AG10803 (cell line): ENCODE measurements around the gene SV2C.
"Not testable (repeated sequence)": the region's sequence is repeated elsewhere in the genome, so short reads cannot be mapped to it uniquely, and the experiment has no call there.

Source experiments
- DNase-seq: peaks from one replicate; pipeline ENCODE4 v3.0.0; 2010; ENCODE audit warnings: low read depth
- H3K4me3 ChIP-seq: 2 replicates; pipeline ENCODE4 v1.5.1; 2011; ENCODE audit warnings: mild to moderate bottlenecking, low read length, control low read depth
- CTCF ChIP-seq: conservative IDR thresholded peaks from 2 replicates; pipeline ENCODE4 v1.5.1; 2011; ENCODE audit warnings: mild to moderate bottlenecking, low read length, control low read depth, inconsistent platforms

Gene SV2C

GRCh38 chr5:76312783-76313182 lies 229.6 kb downstream of the SV2C start:
- no peak overlapping the region for H3K4me3 ChIP-seq
- DNase-seq = no peak

GRCh38 chr5:76314643-76315042 lies 231.5 kb downstream of the SV2C start:
- H3K4me3 ChIP-seq = no peak overlapping the region
- DNase-seq = no peak
- no peak for TF ChIP-seq CTCF

More at GRCh38 chr5:76312783-76313182, 229.6 kb downstream of the SV2C start:
- no peak for TF ChIP-seq CTCF

- H3K4me3 ChIP-seq = no peak overlapping the region
- no peak for TF ChIP-seq CTCF
- no peak for DNase-seq
Measured at GRCh38 chr5:76319673-76320072, 236.5 kb downstream of the SV2C start.

DNA sequence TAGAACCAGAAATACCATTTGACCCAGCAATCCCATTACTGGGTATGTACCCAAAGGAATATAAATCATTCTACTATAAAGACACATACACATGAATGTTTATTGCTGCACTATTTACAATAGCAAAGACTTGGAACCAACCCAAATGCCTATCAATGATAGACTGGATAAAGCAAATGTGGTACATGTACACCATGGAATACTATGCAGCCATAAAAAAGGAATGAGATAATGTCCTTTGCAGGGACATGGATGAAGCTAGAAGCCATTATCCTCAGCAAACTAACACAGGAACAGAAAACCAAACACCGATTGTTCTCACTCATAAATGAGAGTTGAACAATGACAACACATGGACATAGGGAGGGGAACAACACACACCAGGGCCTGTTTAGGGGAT lies 240.3 kb downstream of the SV2C start:
- not testable (repeated sequence) for DNase-seq, H3K4me3 ChIP-seq

- no peak for TF ChIP-seq CTCF
- no peak overlapping the region for H3K4me3 ChIP-seq
- no peak for DNase-seq
Measured at GRCh38 chr5:76325326-76325725, 242.1 kb downstream of the SV2C start.

DNA sequence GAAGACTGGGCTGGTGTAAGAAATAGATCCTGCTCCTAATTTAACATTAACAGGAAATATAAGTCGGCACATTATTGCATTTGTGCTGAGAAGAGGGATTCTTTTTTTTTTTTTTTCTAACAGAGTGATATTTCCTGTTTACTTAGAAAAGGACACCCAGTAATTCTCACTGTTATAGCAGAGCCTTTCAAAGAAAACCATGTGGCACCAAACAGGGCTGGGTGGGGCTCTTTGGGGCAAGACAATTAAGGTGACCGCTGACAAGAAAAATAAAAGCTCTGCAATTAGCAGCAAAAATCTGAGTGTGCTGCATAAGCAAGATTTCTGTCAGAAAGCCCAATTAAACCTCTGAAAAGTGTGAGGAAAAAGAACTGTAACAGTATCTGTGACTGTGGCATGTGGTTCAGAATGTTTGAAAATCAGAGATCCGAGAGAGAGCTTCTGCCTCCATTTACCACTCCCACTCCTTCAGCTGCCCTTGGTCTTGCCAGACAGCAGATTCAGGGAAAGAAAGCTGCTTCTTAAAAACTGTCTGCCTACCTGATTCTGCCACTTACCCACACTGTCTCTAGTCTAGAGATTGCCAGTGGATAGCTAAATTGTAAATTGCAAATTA lies 242.8 kb downstream of the SV2C start:
- TF ChIP-seq CTCF = no peak
- no peak overlapping the region for H3K4me3 ChIP-seq
- DNase-seq = no peak

DNA sequence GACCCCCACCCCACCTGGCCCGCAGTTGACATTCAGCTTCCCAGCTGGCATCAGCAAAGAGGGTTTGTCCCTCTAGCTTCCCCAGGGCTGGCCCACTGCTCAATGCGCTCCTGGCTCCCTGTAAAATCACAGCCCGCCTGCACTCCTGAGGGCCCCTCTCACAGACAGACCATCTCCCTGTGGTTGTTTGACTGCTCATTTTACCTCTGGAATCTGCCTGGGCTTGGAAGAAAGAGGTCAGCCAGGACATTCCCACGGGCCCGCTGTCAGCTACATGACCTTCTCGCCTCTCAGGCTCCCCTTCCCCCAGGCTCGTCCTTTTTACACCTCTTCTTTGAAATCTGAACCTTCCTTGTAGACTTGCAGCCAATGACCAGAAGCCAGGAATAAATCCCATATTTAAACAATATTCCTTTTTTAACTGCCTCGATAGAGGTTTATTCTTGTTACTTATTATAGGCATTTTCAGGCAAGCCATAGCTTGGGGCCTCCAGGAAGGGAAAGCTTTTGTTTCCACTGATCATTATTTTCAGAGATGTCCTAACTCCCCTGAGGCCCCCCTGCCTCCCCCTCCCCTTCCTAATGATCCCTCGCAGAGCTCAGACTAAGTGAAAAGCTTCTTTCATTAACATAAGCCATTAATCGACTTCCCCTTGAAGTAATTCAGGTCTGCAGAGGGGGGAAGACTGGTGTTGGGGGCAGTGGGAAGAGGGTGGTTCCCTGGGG lies 243.6 kb downstream of the SV2C start:
- H3K4me3 ChIP-seq = no peak overlapping the region
- DNase-seq = no peak

More for the DNA sequence above, 243.6 kb downstream of the SV2C start:
- TF ChIP-seq CTCF = no peak
